K562 treated with DMSO at 1 percent for 24 hours (cell line): Measurements from ENCODE around the gene PRM2. TPM values are rescaled to one million over a fixed set of nuclear protein-coding genes. Genes with fewer than 3 reads are reported as not detected.

ENCODE experiments used
- total RNA-seq: library from RNA; unstranded; fragments of 300-600 nt; gene quantifications from 2 replicates; pipeline ENCODE4 v1.2.3, GENCODE V29; 2022; ENCODE audit warnings: low read depth; ENCODE audit not compliant: insufficient read depth

The PRM2 gene
- total RNA-seq, result not detected in 2 replicates

GRCh38 chr16:11276143-11276895 is at the start of gene PRM2:
TSS of gene PRM2 (minus strand) at chr16:11276480. CDS start at chr16:11276370, 110 bp downstream.

GRCh38 chr16:11280616-11281522 is 4.6 kb upstream of the PRM2 start, which contains the start of gene PRM1:
TSS of gene PRM1 (minus strand) at chr16:11281330. CDS start at chr16:11281238, 92 bp downstream.

GRCh38 chr16:11272921-11273720 is 3.2 kb downstream of the PRM2 start, which contains the start of gene PRM3:
TSS of gene PRM3 (minus strand) at chr16:11273629. CDS start at chr16:11273595, 34 bp downstream.

GRCh38 chr16:11268921-11269375 is 7.3 kb downstream of the PRM2 start, which contains the start of gene TNP2:
TSS of gene TNP2 (minus strand) at chr16:11269325. CDS start at chr16:11269262, 63 bp downstream.

GRCh38 chr16:11255737-11256660 is 20.3 kb downstream of the PRM2 start, which contains the start of gene SOCS1:
TSS of gene SOCS1 (minus strand) at chr16:11256204. CDS start at chr16:11255478, 726 bp downstream.

Other genes with a start within 250 kb of the PRM2 start
- 137 and 153 TPM in 2 replicates for gene SOCS1, start 20.3 kb downstream of the PRM2 start, total RNA-seq
- gene TNP2, start 7.2 kb downstream of the PRM2 start, total RNA-seq, result not detected in 2 replicates
- not detected in 2 replicates for gene PRM3, start 2.9 kb downstream of the PRM2 start, total RNA-seq
- gene PRM1, start 4.8 kb upstream of the PRM2 start, total RNA-seq, result not detected in 2 replicates
- 72.9 and 75.2 TPM in 2 replicates for gene RMI2, start 69.0 kb upstream of the PRM2 start, total RNA-seq